Suprapubic skin (tissue), 3 donors: ENCODE results near the gene GSDME.

ENCODE experiments used
- CTCF ChIP-seq, 2 donors: fragments of 200-600 bp in 1 of 2; fragments of 450-650 bp in 1 of 2; sonication (generic) in 1 of 2; IDR thresholded peaks; one replicate each; pipeline ENCODE4 v1.5.1; 2016 to 2019; ENCODE audit warnings: antibody characterized with exemption in 2 of 2, mild to moderate bottlenecking in 1 of 2, moderate library complexity in 1 of 2
- EP300 ChIP-seq: sonication (generic); formaldehyde crosslinking; IDR thresholded peaks from one replicate; pipeline ENCODE4 v1.6.1; 2017; ENCODE audit warnings: antibody characterized with exemption
- POLR2A ChIP-seq, 2 donors: fragments of 450-650 bp; IDR thresholded peaks; one replicate each; pipeline ENCODE4 v1.6.1; 2017; ENCODE audit warnings: antibody characterized with exemption in 2 of 2, mild to moderate bottlenecking in 2 of 2, moderate library complexity in 2 of 2

DNA sequence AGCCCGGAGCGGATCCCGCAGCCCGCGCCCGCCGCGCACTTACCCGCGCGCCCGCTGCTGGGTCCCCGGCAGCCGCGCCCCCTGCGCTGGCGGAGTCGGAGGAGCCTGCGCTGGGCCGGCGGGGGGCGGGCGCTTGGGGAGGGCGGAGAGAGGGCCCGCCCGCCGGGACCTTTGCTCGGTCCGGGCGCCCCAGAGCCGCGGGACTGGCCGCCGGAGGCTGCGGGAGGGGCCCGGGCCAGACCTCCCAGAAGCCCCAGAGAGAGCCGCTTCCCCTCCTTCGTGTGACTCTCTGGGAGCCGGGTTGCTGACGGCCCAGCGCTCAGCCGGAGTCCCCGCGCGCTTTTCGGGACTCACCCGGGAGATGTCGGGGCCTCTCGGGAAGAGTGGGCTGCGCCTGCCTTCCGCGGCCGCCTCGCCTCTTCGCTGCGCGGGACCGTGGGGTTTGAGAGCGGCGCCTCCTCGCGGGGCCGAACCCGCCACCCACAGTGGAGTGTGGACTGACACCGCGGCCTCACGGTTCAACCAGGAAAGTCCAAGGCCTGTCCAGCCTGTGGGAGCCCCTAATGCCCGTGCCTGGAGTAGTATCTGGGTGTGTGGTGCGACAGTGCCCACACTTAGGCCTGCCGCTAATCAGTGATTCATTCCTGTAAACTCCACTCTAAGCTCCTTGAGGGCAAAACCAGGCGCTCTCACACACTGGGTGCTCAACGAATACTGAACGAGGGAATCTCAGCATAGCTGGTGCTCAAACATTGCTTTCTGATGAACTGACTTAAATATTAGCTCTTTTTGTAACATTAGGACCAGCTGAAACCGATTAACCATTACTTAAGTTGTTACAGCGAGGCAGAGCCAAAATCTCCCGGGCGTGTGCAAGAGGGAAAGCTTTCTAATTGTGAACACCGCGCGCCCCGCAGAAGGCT lies at the start of gene GSDME:
- TF ChIP-seq POLR2A (IDR thresholded peaks at IDR 0.05) (no peak), CTCF (IDR thresholded peaks at IDR 0.05) (no peak), EP300 (no peak)
